ENCODE data around the gene TIMM17A. TPM values are rescaled to one million over a fixed set of nuclear protein-coding genes. Genes with fewer than 3 reads are reported as not detected.

The TIMM17A gene
- total and polyA plus RNA-seq, 2 of the 8 experiments (the other 6 are each of a cell fraction or from before 2014, with no cell fraction given): 30.3 to 57.1 TPM

DNA sequence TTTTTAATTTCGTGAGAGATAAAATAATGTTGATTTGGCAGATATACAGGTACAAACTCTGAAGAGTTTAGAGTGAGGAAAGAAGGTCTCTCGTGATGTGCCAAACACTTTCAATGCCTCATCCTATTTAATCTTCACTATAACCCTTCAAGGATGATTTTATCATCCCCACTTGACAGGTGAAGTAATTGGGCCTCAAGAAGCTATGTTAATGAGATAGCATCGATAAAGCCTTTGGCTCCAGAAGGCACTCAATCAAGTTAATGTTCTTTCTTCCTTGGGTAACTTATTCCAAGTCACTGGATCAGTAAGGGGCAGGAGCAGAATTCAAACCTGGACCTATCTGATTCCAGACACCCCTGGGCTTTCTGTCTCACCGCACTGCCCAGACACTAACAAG, 16.2 kb upstream of the TIMM17A start:
- no peak overlapping the region for H3K27ac ChIP-seq (ENCODE audit: low read depth, low read length)
- H2BK12ac ChIP-seq (ENCODE audit: low read depth, low read length): no peak overlapping the region
- no peaks in the 10 kb centered on the region for H3K27me3 ChIP-seq (replicated peaks in 1 of 4; ENCODE audit: control insufficient read depth in 3 of 4, extremely low read depth in 1 of 4, insufficient read depth in 3 of 4, low read length in 3 of 4)
- H2BK120ac ChIP-seq (replicated peaks; ENCODE audit: low read depth, low read length): no peak overlapping the region
- H3K9ac ChIP-seq (replicated peaks in 1 of 4; ENCODE audit: extremely low read depth in 1 of 4, low read depth in 3 of 4, low read length in 3 of 4): no peak overlapping the region
- no peak overlapping the region for H2BK5ac ChIP-seq (ENCODE audit: low read depth, low read length)
- no peak overlapping the region for H2BK20ac ChIP-seq (ENCODE audit: low read length)
- ChIA-PET POLR2A (ENCODE audit: partially characterized antibody) (interaction anchor here (1.0 to 1.3 kb wide), 3 partner anchors 10 to 26 kb away, joined by 3 to 6 read pairs (median 3); no protein-coding TSS in a partner anchor), CTCF (ENCODE audit: partially characterized antibody) (interaction anchor here (1.0 to 8.4 kb wide), 5 partner anchors 9 to 213 kb away, joined by 3 to 145 read pairs (median 5); no protein-coding TSS in a partner anchor)
- H3K14ac ChIP-seq (ENCODE audit: insufficient read length): no peak overlapping the region
- no peak overlapping the region for H3K23ac ChIP-seq (ENCODE audit: insufficient read length)
- H4K5ac ChIP-seq (ENCODE audit: insufficient read length, low read depth, low read length): no peak overlapping the region
- H3K79me2 ChIP-seq (ENCODE audit: control insufficient read depth in 1 of 2, insufficient read depth in 2 of 2, low read length in 2 of 2): no peaks in the 10 kb centered on the region
- peaks cover 4 to 7% (median 4%) of the 10 kb centered on the region in 4 experiments; a peak in 5 of 7 replicates for H3K4me1 ChIP-seq (replicated peaks in 1 of 4; ENCODE audit: control insufficient read depth in 3 of 4, insufficient read depth in 4 of 4, low read length in 3 of 4)
- no peak overlapping the region for H2AK5ac ChIP-seq (ENCODE audit: low read depth, low read length)
- no peak overlapping the region for H3K18ac ChIP-seq (ENCODE audit: extremely low read depth, low read length)
- no peak overlapping the region for H2BK15ac ChIP-seq (ENCODE audit: low read length)
- H3K4ac ChIP-seq (replicated peaks; ENCODE audit: insufficient read length, low read depth, low read length): no peak overlapping the region
- 92% methylated on average over 4 of the region's 4 CpGs; no CpG with 5 or more reads in 1 of the 2 experiments for WGBS, 2 experiments (ENCODE audit: extremely low coverage in 1 of 2, insufficient coverage in 1 of 2, insufficient read length in 1 of 2, insufficient replicate concordance in 2 of 2, low coverage in 1 of 2, low lambda C conversion rate in 2 of 2, missing lambda C conversion rate in 1 of 2)
- H3K79me1 ChIP-seq (ENCODE audit: low read depth, low read length): no peaks in the 10 kb centered on the region
- no peak overlapping the region for H3K4me3 ChIP-seq (ENCODE audit: extremely low read depth in 1 of 4, insufficient read depth in 2 of 4, low read depth in 3 of 4, low read length in 4 of 4)
- no peak for FAIRE-seq
- H3K56ac ChIP-seq (replicated peaks; ENCODE audit: insufficient read length, low read depth, low read length): no peak overlapping the region
- no peaks in the 10 kb centered on the region; a peak in 1 of 8 replicates for H3K36me3 ChIP-seq (ENCODE audit: control insufficient read depth in 2 of 4, insufficient read depth in 4 of 4, low read length in 3 of 4)
- no peak overlapping the region for H4K91ac ChIP-seq (replicated peaks; ENCODE audit: insufficient read length, low read length)
- DNase-seq (ENCODE audit: low read depth in 1 of 2, low spot score in 2 of 2): no peak
- H3K23me2 ChIP-seq (ENCODE audit: low read depth, low read length): no peaks in the 10 kb centered on the region; the same call in 1 of the 2 replicates
- no peaks in the 10 kb centered on the region for H4K20me1 ChIP-seq (replicated peaks in 1 of 2; ENCODE audit: control insufficient read depth in 1 of 2, insufficient read depth in 2 of 2, low read length in 2 of 2)
- no peaks in the 10 kb centered on the region for H3K9me3 ChIP-seq (ENCODE audit: insufficient read depth in 2 of 2, low read depth in 1 of 2, low read length in 1 of 2)
- H2AFZ ChIP-seq (ENCODE audit: low read length): no peak overlapping the region
- no peak overlapping the region for H3K4me2 ChIP-seq (ENCODE audit: insufficient read depth in 1 of 2, low read depth in 2 of 2, low read length in 2 of 2)
- H4K8ac ChIP-seq (ENCODE audit: extremely low read depth, insufficient read depth, low read length): no peak overlapping the region
- TF ChIP-seq HDAC6 (IDR thresholded peaks at IDR 0.05; ENCODE audit: low read depth, low read length): no peak
- TF ChIP-seq TAF1 (IDR thresholded peaks at IDR 0.05; ENCODE audit: low read depth, low read length): no peak
- TF ChIP-seq TBP (IDR thresholded peaks at IDR 0.05; ENCODE audit: low read depth, low read length): no peak
